Transverse colon (tissue), 3 donors: ENCODE data around the gene SENP2.

Experiments used
- POLR2A ChIP-seq: fragments of 450-650 bp; IDR thresholded peaks from one replicate; pipeline ENCODE4 v1.6.1; 2016; ENCODE audit warnings: antibody characterized with exemption, mild to moderate bottlenecking, moderate library complexity
- POLR2AphosphoS5 ChIP-seq, 3 donors: sonication (generic); formaldehyde crosslinking; IDR thresholded peaks; one replicate each; pipeline ENCODE4 v1.6.1; 2016; ENCODE audit warnings: antibody characterized with exemption in 3 of 3

DNA sequence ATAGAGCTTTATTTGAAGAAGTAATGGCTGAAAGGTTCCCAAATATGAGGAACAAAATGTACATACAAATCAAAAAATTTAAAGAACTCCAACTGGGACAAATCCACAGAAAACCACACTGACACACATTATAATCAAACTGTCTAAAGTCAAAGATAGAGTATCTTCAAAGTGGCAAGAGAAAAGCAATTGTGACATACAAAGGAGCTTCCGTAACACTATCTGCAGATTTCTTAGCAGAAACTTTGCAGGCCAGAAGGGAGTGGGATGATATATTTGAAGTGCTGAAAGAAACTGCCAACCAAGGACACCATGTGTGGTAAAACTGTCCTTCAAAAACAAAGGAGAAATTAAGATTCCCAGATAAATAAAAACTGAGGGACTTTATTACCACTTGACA, 91.9 kb downstream of the SENP2 start:
- TF ChIP-seq POLR2A (no peak), POLR2AphosphoS5 (IDR thresholded peaks at IDR 0.05) (no peak)
